GM12864 (cell line): ENCODE data around the gene AGR2.

Experiments used
- DNase-seq: peaks from one replicate; pipeline ENCODE4 v3.0.0-alpha.2; 2011; ENCODE audit warnings: low read depth
- H3K4me3 ChIP-seq: 2 replicates; pipeline ENCODE4 v1.5.1; 2011; ENCODE audit warnings: mild to moderate bottlenecking, low read depth, low read length, control low read depth
- CTCF ChIP-seq: IDR thresholded peaks from 2 replicates; pipeline ENCODE4 v1.5.1; 2011; ENCODE audit warnings: low read depth, mild to moderate bottlenecking, moderate library complexity, low read length, control low read depth, inconsistent platforms; ENCODE audit errors: missing control alignments

AGR2 gene

GRCh38 chr7:16745645-16746044 lies 59.2 kb downstream of the AGR2 start:
- TF ChIP-seq CTCF, result no peak
- H3K4me3 ChIP-seq, result no peak overlapping the region
- DNase-seq, result no peak

DNA sequence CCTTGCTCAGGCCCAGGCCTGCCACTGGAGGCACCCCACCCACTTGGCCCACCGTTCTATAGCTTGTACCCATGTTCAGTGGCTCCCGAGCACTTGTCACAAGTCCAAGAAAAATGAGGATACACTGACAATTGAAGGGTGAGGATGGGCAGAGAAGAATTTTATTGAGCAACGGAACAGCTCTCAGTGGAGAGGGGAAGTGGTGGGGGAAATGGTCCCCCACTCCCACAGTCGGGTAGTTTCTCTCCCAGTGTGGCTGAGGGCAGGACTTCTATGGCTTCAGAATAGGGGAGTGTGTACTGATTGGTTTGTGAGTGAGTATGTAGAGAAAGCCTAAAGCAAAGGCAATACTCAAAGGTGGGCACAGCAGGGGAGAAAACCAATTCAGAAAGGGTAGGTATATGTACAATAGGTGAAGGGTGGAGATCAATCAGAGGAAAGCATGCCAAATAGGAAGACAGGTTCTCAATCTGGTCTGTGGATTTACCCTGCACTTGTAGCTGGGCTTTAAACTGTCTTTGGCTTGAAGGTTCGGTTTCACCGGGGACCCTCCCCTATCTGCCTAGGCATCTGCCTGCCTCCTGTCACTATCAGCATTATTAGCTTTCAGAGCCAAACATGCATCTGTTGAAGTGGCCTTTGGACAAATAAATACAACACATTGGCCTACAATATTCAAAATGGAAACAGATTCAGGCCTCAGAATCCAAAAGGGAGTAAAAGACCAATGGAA lies 60.1 kb downstream of the AGR2 start:
- no peak overlapping the region for H3K4me3 ChIP-seq
- no peak for DNase-seq
- TF ChIP-seq CTCF, result no peak

GRCh38 chr7:16743236-16743635 lies 61.6 kb downstream of the AGR2 start:
- no peak overlapping the region for H3K4me3 ChIP-seq
- no peak for TF ChIP-seq CTCF
- no peak for DNase-seq

DNA sequence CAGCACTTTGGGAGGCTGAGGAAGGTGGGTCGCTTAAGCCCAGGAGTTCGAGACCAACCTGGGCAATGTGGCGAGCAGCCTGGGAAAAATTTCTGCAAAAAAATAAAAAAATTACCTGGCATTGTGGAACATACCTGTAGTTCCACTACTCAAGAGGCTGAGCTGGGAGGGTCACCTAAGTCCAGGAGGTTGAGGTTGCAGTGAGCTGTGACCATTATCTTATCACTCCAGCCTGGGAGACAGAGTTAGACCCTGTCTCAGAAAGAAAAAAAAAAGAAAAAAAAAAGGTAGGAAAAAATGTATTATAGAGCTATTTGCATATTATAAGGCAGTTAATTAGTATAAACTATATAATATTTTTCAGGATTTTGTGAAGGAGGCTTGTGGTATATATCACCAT lies 62.3 kb downstream of the AGR2 start:
- no peak for DNase-seq
- no peak for TF ChIP-seq CTCF
- H3K4me3 ChIP-seq, result no peak overlapping the region
